ENCODE results near the gene SPPL2B.

DNA sequence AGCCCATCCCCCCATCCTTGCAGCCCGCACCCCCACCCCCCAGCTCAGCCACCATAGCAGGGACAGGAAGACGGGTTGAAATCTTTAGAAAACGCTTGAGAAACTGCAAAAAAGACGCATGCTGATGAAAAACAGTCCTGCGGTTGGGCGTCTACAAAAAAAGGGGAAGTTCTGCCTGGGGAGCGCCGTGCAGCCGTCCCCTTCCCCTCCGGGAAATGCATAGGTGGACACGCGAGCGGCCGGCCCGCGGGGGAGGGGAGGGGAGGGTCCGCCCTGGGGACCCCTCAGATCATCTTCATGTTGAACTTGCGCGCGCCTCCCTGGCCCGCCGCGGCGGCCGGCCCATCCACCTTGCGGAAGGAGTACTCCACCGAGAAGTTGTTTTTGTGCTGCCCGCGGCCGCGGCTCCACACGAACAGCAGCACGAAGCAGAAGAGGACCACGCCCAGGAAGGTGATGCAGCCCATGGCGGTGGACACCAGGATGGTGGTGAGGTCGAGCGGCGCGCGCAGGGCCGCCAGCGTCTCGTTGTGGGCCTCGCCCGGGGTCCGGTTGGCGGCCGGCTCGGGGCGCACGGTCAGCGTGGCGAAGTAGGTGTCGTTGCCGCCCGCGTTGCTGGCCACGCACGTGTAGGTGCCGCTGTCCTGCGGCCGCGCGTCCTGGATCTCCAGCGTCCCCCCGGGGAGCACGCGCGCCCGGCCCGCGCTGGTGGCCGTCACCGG lies 38.6 kb upstream of the SPPL2B start:
- TF ChIP-seq EP300 (IDR thresholded peaks at IDR 0.05; ENCODE audit: low read depth) = no peak
- TF ChIP-seq, protein P1, sequence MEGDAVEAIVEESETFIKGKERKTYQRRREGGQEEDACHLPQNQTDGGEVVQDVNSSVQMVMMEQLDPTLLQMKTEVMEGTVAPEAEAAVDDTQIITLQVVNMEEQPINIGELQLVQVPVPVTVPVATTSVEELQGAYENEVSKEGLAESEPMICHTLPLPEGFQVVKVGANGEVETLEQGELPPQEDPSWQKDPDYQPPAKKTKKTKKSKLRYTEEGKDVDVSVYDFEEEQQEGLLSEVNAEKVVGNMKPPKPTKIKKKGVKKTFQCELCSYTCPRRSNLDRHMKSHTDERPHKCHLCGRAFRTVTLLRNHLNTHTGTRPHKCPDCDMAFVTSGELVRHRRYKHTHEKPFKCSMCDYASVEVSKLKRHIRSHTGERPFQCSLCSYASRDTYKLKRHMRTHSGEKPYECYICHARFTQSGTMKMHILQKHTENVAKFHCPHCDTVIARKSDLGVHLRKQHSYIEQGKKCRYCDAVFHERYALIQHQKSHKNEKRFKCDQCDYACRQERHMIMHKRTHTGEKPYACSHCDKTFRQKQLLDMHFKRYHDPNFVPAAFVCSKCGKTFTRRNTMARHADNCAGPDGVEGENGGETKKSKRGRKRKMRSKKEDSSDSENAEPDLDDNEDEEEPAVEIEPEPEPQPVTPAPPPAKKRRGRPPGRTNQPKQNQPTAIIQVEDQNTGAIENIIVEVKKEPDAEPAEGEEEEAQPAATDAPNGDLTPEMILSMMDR (IDR thresholded peaks at IDR 0.05) = no peak
